OCI-LY3 (cell line): Measurements from ENCODE around the gene KLF3.

Experiments used
- H2AFZ ChIP-seq: fragments of 200-600, 300-600 bp; shearing (Covaris generic); 2 replicates; pipeline ENCODE4 v1.6.0; 2014; ENCODE audit warnings: antibody characterized with exemption, low read depth, low read length
- H3K27ac ChIP-seq: fragments of 200-600, 300-600 bp; sonication (generic); 2 replicates; pipeline ENCODE4 v1.5.1; 2014; ENCODE audit warnings: mild to moderate bottlenecking, low read length, moderate library complexity, mixed read lengths
- H3K27me3 ChIP-seq: fragments of 200-600, 300-600 bp; sonication (generic); 2 replicates; pipeline ENCODE4 v1.6.1; 2014; ENCODE audit warnings: low read depth, low read length, mixed read lengths
- H3K36me3 ChIP-seq: fragments of 200-600, 300-600 bp; sonication (generic); replicated peaks from 2 replicates; pipeline ENCODE3; 2014; ENCODE audit warnings: low read depth, low read length, mixed read lengths
- H3K4me1 ChIP-seq: fragments of 300-600, 200-600 bp; sonication (generic); 2 replicates; pipeline ENCODE4 v1.6.1; 2014; ENCODE audit warnings: low read length, mixed read lengths
- H3K4me2 ChIP-seq: fragments of 200-600, 300-600 bp; sonication (generic); 2 replicates; pipeline ENCODE4 v1.6.1; 2014; ENCODE audit warnings: low read length, mixed read lengths
- H3K4me3 ChIP-seq: fragments of 300-600, 200-600 bp; sonication (generic); 2 replicates; pipeline ENCODE4 v1.5.1; 2014; ENCODE audit warnings: antibody characterized with exemption, mild to moderate bottlenecking, low read length, moderate library complexity
- H3K79me2 ChIP-seq: fragments of 300-600, 200-600 bp; shearing (Covaris generic); 2 replicates; pipeline ENCODE4 v1.6.1; 2014; ENCODE audit warnings: mild to moderate bottlenecking, low read length, mixed read lengths
- H3K9ac ChIP-seq: fragments of 300-600, 200-600 bp; shearing (Covaris generic); 2 replicates; pipeline ENCODE4 v1.6.0; 2014; ENCODE audit warnings: mild to moderate bottlenecking, low read length, moderate library complexity
- H3K9me3 ChIP-seq: fragments of 200-600, 300-600 bp; shearing (Covaris generic); 2 replicates; pipeline ENCODE4 v1.6.1; 2014; ENCODE audit warnings: low read length, mixed read lengths; ENCODE audit not compliant: insufficient read depth
- H4K20me1 ChIP-seq: fragments of 200-600, 300-600 bp; sonication (generic); 2 replicates; pipeline ENCODE4 v1.6.1; 2016; ENCODE audit warnings: low read length, mixed read lengths; ENCODE audit not compliant: insufficient read depth
- EZH2phosphoT487 ChIP-seq: fragments of 200-600 bp; shearing (Covaris generic); IDR thresholded peaks from 2 replicates; pipeline ENCODE4 v1.6.1; 2018; ENCODE audit warnings: antibody characterized with exemption, mixed run types, low read depth
- TF ChIP-seq, protein P1 (sequence below): fragments of 200-600, 300-600 bp; sonication (generic); IDR thresholded peaks from 2 replicates; pipeline ENCODE4 v1.5.1; 2014; ENCODE audit warnings: antibody characterized with exemption, low read length, low read depth

Gene KLF3

DNA sequence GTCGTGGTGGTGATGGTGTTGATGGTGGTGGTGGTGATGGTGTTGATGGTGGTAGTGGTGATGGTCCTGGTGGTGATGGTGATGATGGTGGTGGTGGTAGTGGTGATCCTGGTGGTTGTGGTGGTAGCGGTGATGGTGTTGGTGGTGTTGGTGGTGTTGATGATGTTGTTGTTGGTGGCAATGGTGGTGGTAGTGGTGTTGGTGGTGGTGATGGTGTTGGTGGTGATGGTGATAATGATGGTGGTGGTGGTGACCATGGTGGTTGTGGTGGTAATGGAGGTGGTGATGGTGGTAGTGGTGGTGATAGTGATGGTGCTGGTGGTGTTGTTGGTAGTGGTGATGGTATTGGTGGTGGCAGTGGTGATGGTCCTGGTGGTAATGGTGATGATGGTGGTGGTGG is 69.7 kb downstream of the KLF3 start:
- no peak for TF ChIP-seq EZH2phosphoT487
- TF ChIP-seq, protein P1, sequence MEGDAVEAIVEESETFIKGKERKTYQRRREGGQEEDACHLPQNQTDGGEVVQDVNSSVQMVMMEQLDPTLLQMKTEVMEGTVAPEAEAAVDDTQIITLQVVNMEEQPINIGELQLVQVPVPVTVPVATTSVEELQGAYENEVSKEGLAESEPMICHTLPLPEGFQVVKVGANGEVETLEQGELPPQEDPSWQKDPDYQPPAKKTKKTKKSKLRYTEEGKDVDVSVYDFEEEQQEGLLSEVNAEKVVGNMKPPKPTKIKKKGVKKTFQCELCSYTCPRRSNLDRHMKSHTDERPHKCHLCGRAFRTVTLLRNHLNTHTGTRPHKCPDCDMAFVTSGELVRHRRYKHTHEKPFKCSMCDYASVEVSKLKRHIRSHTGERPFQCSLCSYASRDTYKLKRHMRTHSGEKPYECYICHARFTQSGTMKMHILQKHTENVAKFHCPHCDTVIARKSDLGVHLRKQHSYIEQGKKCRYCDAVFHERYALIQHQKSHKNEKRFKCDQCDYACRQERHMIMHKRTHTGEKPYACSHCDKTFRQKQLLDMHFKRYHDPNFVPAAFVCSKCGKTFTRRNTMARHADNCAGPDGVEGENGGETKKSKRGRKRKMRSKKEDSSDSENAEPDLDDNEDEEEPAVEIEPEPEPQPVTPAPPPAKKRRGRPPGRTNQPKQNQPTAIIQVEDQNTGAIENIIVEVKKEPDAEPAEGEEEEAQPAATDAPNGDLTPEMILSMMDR = no peak
- H3K36me3 ChIP-seq = peaks cover 6% of the 10 kb centered on the region
- H2AFZ ChIP-seq = no peak overlapping the region

DNA sequence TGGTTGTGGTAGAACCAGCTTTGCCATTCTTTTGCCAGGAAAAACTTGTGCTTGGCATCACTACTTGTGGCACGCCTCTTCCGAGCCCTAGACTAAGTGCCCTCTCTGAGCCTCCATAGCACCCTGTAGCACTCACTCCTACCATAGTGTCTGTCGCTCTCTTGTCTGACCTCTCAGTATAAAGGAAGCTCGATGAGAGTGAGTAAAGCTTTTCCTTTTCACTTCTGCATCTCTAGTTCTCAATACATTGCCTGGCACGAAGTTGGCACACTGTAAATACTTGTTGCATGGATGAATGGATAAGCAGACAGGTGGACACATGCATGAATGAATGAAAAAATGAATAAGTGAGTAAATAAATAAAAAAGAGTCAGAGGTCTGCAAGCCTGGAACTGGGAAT is 70.4 kb downstream of the KLF3 start:
- no peak for TF ChIP-seq EZH2phosphoT487
- TF ChIP-seq, protein P1 = no peak
- Histone ChIP-seq H3K79me2 (no peaks in the 10 kb centered on the region), H3K4me2 (no peak overlapping the region), H3K4me1 (peaks cover 9% of the 10 kb centered on the region), H3K4me3 (no peak overlapping the region), H3K9ac (no peak overlapping the region), H3K27ac (no peak overlapping the region), H3K9me3 (no peaks in the 10 kb centered on the region), H2AFZ (no peak overlapping the region), H3K36me3 (peaks cover 6% of the 10 kb centered on the region), H3K27me3 (no peaks in the 10 kb centered on the region), H4K20me1 (no peaks in the 10 kb centered on the region)

More for the DNA sequence above, 69.7 kb downstream of the KLF3 start:
- H3K4me2 ChIP-seq = no peak overlapping the region
- no peak overlapping the region for H3K27ac ChIP-seq
- H3K9ac ChIP-seq = no peak overlapping the region
- no peak overlapping the region for H3K4me3 ChIP-seq
- H3K27me3 ChIP-seq = no peaks in the 10 kb centered on the region
- no peaks in the 10 kb centered on the region for H3K79me2 ChIP-seq
- H3K9me3 ChIP-seq = no peaks in the 10 kb centered on the region
- H3K4me1 ChIP-seq = peaks cover 9% of the 10 kb centered on the region
- H4K20me1 ChIP-seq = no peaks in the 10 kb centered on the region

DNA sequence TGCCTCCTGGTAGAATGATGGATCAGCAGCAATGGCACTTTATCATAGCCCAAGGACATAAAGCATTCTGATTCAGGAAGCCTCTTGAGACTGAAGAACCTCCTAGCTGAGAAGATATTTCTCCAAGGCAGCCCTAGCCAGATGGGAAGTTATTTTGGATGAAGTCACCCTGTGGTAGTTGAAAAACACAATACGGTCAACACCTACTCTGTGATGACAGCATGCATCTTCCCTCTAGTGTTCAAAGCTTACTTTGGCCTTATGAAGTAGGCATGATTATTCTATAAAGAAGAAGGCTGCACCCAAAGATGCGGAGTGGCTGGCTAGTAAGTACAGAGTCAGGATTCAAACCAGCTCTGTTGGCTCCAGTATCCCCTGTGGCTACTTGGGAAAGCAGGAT is 70.9 kb downstream of the KLF3 start:
- H3K4me1 ChIP-seq = peaks cover 9% of the 10 kb centered on the region
- H3K27me3 ChIP-seq = no peaks in the 10 kb centered on the region
- no peaks in the 10 kb centered on the region for H4K20me1 ChIP-seq
- no peak overlapping the region for H3K27ac ChIP-seq
- H3K36me3 ChIP-seq = peaks cover 6% of the 10 kb centered on the region
- no peaks in the 10 kb centered on the region for H3K79me2 ChIP-seq
- TF ChIP-seq, protein P1 = no peak
- TF ChIP-seq EZH2phosphoT487 = no peak
- no peak overlapping the region for H3K9ac ChIP-seq
- no peak overlapping the region for H2AFZ ChIP-seq
- no peak overlapping the region for H3K4me3 ChIP-seq
- H3K9me3 ChIP-seq = no peaks in the 10 kb centered on the region
- H3K4me2 ChIP-seq = no peak overlapping the region

DNA sequence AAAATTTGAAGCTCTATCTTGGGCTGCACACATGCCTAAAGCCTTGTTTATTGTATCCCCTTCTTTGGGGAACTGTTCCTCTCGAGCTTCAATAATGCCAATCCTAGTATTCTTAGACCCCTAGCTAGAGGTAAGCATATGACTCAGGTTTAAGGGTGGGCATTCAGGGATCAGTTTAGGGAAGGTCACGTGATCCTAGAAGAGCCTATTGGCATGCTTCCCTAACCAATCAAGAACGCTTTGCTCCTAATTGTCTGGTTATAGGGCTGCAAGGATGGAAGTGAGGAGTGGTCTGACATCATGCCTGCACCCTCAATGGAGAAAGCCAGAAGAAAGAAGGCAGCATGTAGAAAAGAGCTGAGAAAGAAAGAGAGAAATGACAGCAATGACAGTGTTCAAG is 71.9 kb downstream of the KLF3 start:
- H3K36me3 ChIP-seq = peaks cover 6% of the 10 kb centered on the region
- TF ChIP-seq, protein P1 = no peak
- TF ChIP-seq EZH2phosphoT487 = no peak
- H2AFZ ChIP-seq = no peak overlapping the region
- no peaks in the 10 kb centered on the region for H3K9me3 ChIP-seq
- H3K4me3 ChIP-seq = no peak overlapping the region
- H3K9ac ChIP-seq = no peak overlapping the region
- H4K20me1 ChIP-seq = no peaks in the 10 kb centered on the region
- H3K27ac ChIP-seq = no peak overlapping the region
- no peak overlapping the region for H3K4me2 ChIP-seq
- no peaks in the 10 kb centered on the region for H3K79me2 ChIP-seq
- no peaks in the 10 kb centered on the region for H3K27me3 ChIP-seq
- peaks cover 6% of the 10 kb centered on the region for H3K4me1 ChIP-seq
